GM23338 (cell line): Measurements from ENCODE around the gene GRIA1. TPM values are rescaled to one million over a fixed set of nuclear protein-coding genes. Genes with fewer than 3 reads are reported as not detected.

Experiments
- ATAC-seq: fragments of 200-7000 bp; cut with Tn5 transposase; 3 replicates; pipeline ENCODE4 v1.9.1; 2020
- DNase-seq: peaks from one replicate; pipeline ENCODE4 v3.0.0-alpha.2; 2015; ENCODE audit warnings: low spot score
- H2AFZ ChIP-seq: fragments of 200-600 bp; sonication (generic); 2 replicates; pipeline ENCODE4 v1.8.0; 2016; ENCODE audit warnings: antibody characterized with exemption, mild to moderate bottlenecking, moderate library complexity
- H3F3A ChIP-seq: fragments of 200-600 bp; sonication (generic); replicated peaks from 2 replicates; pipeline ENCODE4 v1.8.0; 2017; ENCODE audit warnings: antibody characterized with exemption, mixed run types, low read depth
- H3K27ac ChIP-seq: fragments of 200-600 bp; sonication (generic); 2 replicates; pipeline ENCODE4 v1.6.1; 2016; ENCODE audit warnings: low read depth
- H3K27me3 ChIP-seq: fragments of 200-600 bp; sonication (generic); 2 replicates; pipeline ENCODE4 v1.8.0; 2016; ENCODE audit warnings: mild to moderate bottlenecking, mixed run types, moderate library complexity; ENCODE audit not compliant: insufficient read depth
- H3K36me3 ChIP-seq: fragments of 200-600 bp; sonication (generic); 2 replicates; pipeline ENCODE4 v1.8.0; 2016; ENCODE audit warnings: mild to moderate bottlenecking; ENCODE audit not compliant: insufficient read depth
- H3K4me1 ChIP-seq: fragments of 200-600 bp; sonication (generic); 2 replicates; pipeline ENCODE4 v1.8.0; 2016; ENCODE audit warnings: mild to moderate bottlenecking, moderate library complexity; ENCODE audit not compliant: insufficient read depth
- H3K4me2 ChIP-seq: fragments of 200-600 bp; sonication (generic); 2 replicates; pipeline ENCODE4 v1.7.1; 2017; ENCODE audit warnings: mixed run types
- H3K4me3 ChIP-seq: fragments of 200-600 bp; sonication (generic); 2 replicates; pipeline ENCODE4 v1.6.1; 2016; ENCODE audit warnings: mixed run types
- H3K79me2 ChIP-seq: fragments of 200-600 bp; sonication (generic); replicated peaks from 2 replicates; pipeline ENCODE4 v1.8.0; 2017; ENCODE audit warnings: mild to moderate bottlenecking; ENCODE audit not compliant: insufficient read depth
- H3K9me2 ChIP-seq: fragments of 200-600 bp; sonication (generic); 2 replicates; pipeline ENCODE4 v1.8.0; 2017; ENCODE audit not compliant: insufficient read depth
- H4K20me1 ChIP-seq: fragments of 200-600 bp; sonication (generic); replicated peaks from 2 replicates; pipeline ENCODE4 v1.8.0; 2017; ENCODE audit warnings: mild to moderate bottlenecking; ENCODE audit not compliant: insufficient read depth
- H3K27ac Mint-ChIP-seq: 2 replicates; pipeline ENCODE4 v1.8.0; 2020; ENCODE audit warnings: inconsistent platforms, mild to moderate bottlenecking, moderate library complexity, mixed read lengths
- H3K27me3 Mint-ChIP-seq: 3 replicates; pipeline ENCODE4 v1.8.0; 2022; ENCODE audit warnings: low read depth, mild to moderate bottlenecking, moderate library complexity, mixed read lengths, inconsistent platforms; ENCODE audit not compliant: insufficient read depth, poor library complexity
- H3K36me3 Mint-ChIP-seq: 3 replicates; pipeline ENCODE4 v1.8.0; 2021; ENCODE audit warnings: low read depth, mild to moderate bottlenecking, inconsistent platforms, moderate library complexity, mixed read lengths
- H3K4me1 Mint-ChIP-seq: 3 replicates; pipeline ENCODE4 v1.8.0; 2020; ENCODE audit warnings: mild to moderate bottlenecking, inconsistent platforms, mixed read lengths
- H3K4me3 Mint-ChIP-seq: 3 replicates; pipeline ENCODE4 v1.8.0; 2021; ENCODE audit warnings: moderate library complexity, mild to moderate bottlenecking, inconsistent platforms, mixed read lengths
- H3K9me3 Mint-ChIP-seq: 3 replicates; pipeline ENCODE4 v1.8.0; 2020; ENCODE audit warnings: moderate library complexity, mild to moderate bottlenecking, inconsistent platforms, mixed read lengths
- CREB1 ChIP-seq: fragments of 250-450 bp; sonication (Bioruptor Pico); IDR thresholded peaks from 2 replicates; pipeline ENCODE4 v1.5.0; 2020; ENCODE audit warnings: low read depth, mild to moderate bottlenecking, moderate library complexity
- CTCF ChIP-seq, 2 experiments: fragments of 200-600 bp in 1 of 2; sonication (generic) in 1 of 2; conservative IDR thresholded peaks; 2 replicates each; pipeline versions ENCODE4 v1.5.1 to v1.6.1; 2016 to 2017; ENCODE audit warnings: antibody characterized with exemption in 2 of 2, low read depth in 2 of 2, mild to moderate bottlenecking in 2 of 2, moderate library complexity in 1 of 2
- ETS1 ChIP-seq: IDR thresholded peaks from 2 replicates; pipeline ENCODE4 v1.6.1; 2016; ENCODE audit warnings: antibody characterized with exemption
- EZH2 ChIP-seq: fragments of 200-600 bp; sonication (generic); IDR thresholded peaks from one replicate; pipeline ENCODE4 v1.8.0; 2017; ENCODE audit warnings: antibody characterized with exemption, mild to moderate bottlenecking, low read depth; ENCODE audit not compliant: unreplicated experiment
- EZH2phosphoT487 ChIP-seq: fragments of 200-600 bp; sonication (generic); IDR thresholded peaks from one replicate; pipeline ENCODE4 v1.8.1; 2018; ENCODE audit warnings: antibody characterized with exemption; ENCODE audit not compliant: unreplicated experiment
- JUNB ChIP-seq: IDR thresholded peaks from one replicate; pipeline ENCODE4 v1.6.1; 2016; ENCODE audit warnings: antibody characterized with exemption; ENCODE audit not compliant: unreplicated experiment
- NANOG ChIP-seq: IDR thresholded peaks from 2 replicates; pipeline ENCODE4 v1.6.1; 2016; ENCODE audit warnings: antibody characterized with exemption, borderline replicate concordance
- POLR2AphosphoS5 ChIP-seq: IDR thresholded peaks from 2 replicates; pipeline ENCODE4 v1.6.1; 2016; ENCODE audit warnings: antibody characterized with exemption, low read depth
- REST ChIP-seq: IDR thresholded peaks from one replicate; pipeline ENCODE4 v1.6.1; 2018; ENCODE audit warnings: antibody characterized with exemption; ENCODE audit not compliant: unreplicated experiment
- STAT1 ChIP-seq: IDR thresholded peaks from one replicate; pipeline ENCODE4 v1.6.1; 2016; ENCODE audit warnings: antibody characterized with exemption; ENCODE audit not compliant: unreplicated experiment
- ZNF114 ChIP-seq: fragments of 250-450 bp; sonication (Bioruptor Pico); IDR thresholded peaks from 2 replicates; pipeline ENCODE4 v1.5.0; 2020; ENCODE audit warnings: mild to moderate bottlenecking, moderate library complexity
- ZNF331 ChIP-seq: fragments of 250-450 bp; sonication (Bioruptor Pico); IDR thresholded peaks from 2 replicates; pipeline ENCODE4 v1.5.0; 2020; ENCODE audit warnings: low read depth, mild to moderate bottlenecking, moderate library complexity
- ZNF462 ChIP-seq: fragments of 250-450 bp; sonication (Bioruptor Pico); IDR thresholded peaks from 2 replicates; pipeline ENCODE4 v1.5.0; 2020; ENCODE audit warnings: mild to moderate bottlenecking, moderate library complexity
- polyA plus RNA-seq: library from polyadenylated mRNA; unstranded; fragments of >200 nt; fragmentation: Nextera tagmentation; extraction: Ambion mirVana; gene quantifications from 2 replicates; pipeline ENCODE4 v1.2.1, GENCODE V29; 2016
- total RNA-seq: library from RNA; depleted of rRNA; stranded (reverse); fragments of >200 nt; shearing (Covaris generic); gene quantifications from 2 replicates; pipeline ENCODE4 v1.2.3, GENCODE V29; 2014

GRIA1 gene
- total and polyA plus RNA-seq, 2 experiments from 2014 or later: 1.0 to 1.7 TPM

GRCh38 chr5:153461341-153461740 lies 29.1 kb upstream of the GRIA1 start:
- Mint-ChIP-seq H3K27me3 (no peaks in the 10 kb centered on the region), H3K27ac (no peak overlapping the region), H3K36me3 (no peaks in the 10 kb centered on the region; the same call in 2 of the 3 replicates), H3K4me1 (peaks cover 7% of the 10 kb centered on the region), H3K9me3 (peaks cover 3% of the 10 kb centered on the region; the same call in 1 of the 3 replicates), H3K4me3 (no peak overlapping the region)
- no peak for ATAC-seq
- Histone ChIP-seq H3F3A (no peaks in the 10 kb centered on the region), H3K27ac (no peak overlapping the region), H3K9me2 (0 out of 2 replicates have a peak, but pooled peaks cover 10% of the 10 kb centered on the region), H4K20me1 (no peaks in the 10 kb centered on the region), H3K4me3 (no peak overlapping the region), H3K27me3 (no peaks in the 10 kb centered on the region), H3K4me1 (no peaks in the 10 kb centered on the region; the same call in 1 of the 2 replicates), H2AFZ (no peak overlapping the region), H3K79me2 (no peaks in the 10 kb centered on the region), H3K4me2 (no peak overlapping the region), H3K36me3 (no peaks in the 10 kb centered on the region)
- DNase-seq: no peak
- TF ChIP-seq EZH2: no peak
- TF ChIP-seq REST: no peak
- no peak for TF ChIP-seq ZNF462
- no peak for TF ChIP-seq JUNB
- no peak for TF ChIP-seq NANOG
- no peak for TF ChIP-seq ZNF331 (CRISPR knock-in tag)
- no peak for TF ChIP-seq EZH2phosphoT487
- no peak for TF ChIP-seq CREB1 (CRISPR knock-in tag)
- TF ChIP-seq POLR2AphosphoS5: no peak
- no peak for TF ChIP-seq STAT1
- no peak for TF ChIP-seq ZNF114
- no peak for TF ChIP-seq ETS1
- no peak for TF ChIP-seq CTCF (conservative IDR thresholded peaks at IDR 0.05; ENCODE audit: low read depth in 2 of 2)
